Anterior cingulate cortex (tissue), 58 donors: ENCODE results near the gene FANK1.

Source experiments
- DNase-seq, 58 donors: peaks; one replicate each; lab custom pipeline; 2025; lab: John Stamatoyannopoulos, UW

The FANK1 gene

DNA sequence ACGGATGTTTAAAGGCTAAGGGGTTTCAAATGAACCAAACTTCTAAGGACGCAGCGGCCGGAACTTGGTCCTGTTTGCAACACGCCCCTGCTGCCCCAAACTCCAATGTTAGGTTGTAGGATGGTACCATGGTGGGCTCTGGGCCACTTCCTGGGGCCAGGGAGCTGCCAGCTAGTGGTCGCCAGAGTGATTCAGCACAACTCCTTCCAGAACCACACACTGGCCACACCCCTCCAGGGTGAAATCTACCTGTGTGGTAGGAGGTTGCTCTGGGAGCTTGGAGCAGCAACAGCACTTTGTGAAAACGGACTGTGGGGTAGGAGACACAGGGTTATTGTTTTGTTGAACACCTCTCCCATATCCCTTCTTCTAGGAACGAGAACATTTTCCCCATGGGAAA, 161.1 kb downstream of the FANK1 start:
- no peak for DNase-seq

DNA sequence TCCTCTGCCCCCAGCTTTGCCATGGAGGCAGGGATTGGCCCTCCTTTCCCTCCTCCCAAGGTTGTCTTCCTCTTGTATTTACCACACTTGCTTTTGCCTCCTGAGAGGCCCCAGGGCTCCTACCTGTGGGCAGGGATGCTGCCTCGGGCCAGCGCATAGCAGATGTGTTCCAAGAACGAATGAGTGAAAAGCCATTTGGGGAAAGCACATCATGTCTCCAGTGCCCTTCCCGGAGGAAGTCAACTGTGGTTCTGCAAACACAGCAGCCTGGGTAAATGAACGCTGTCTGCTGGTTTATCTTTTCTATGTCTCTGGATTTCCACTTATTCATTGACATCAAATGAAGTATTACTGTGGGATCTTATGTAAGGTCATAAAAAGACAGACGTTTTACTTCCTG, 161.7 kb downstream of the FANK1 start:
- DNase-seq, result no peak

DNA sequence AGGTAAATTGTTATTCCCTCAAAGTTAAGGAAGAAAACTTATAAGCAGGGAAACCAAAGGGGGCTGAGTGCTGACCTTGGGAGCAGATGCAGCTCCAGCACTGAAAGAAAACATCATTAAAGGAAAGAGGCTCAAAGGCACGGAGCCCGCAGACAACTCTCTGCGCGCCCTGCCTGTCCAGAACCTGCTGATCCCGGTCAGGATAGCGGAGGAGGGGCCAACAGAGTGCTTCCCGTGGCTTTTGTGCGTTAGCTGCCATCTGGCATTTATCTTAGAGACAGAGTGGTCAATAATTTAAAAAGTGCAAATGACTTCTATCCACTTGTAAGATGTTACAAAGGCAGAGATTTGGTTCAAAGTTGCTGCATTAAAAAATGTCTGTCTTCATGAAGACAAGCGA, 162.1 kb downstream of the FANK1 start:
- no peak for DNase-seq
